ENCODE data around the gene SLC31A1.

DNA sequence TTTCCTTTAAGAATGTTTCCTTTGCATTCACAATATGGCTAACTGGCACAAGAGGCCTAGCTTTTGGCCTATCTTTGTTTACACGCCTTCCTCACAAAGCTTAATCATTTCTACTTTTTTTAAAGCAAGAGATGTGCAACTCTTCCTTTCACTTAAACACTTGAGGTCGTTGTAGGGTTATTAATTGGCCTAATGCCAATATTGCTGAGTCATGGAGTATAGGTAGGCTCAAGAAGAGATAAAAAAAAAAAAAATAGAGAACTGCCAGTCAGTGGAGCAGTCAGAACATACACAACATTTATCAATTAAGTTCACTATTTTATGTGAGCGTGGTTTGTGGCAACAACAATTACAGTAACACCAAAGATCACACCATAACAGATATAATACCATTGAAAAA, 6.2 kb upstream of the SLC31A1 start:
- TF ChIP-seq POLR2A (IDR thresholded peaks at IDR 0.05) = no peak
- TF ChIP-seq, protein P1, sequence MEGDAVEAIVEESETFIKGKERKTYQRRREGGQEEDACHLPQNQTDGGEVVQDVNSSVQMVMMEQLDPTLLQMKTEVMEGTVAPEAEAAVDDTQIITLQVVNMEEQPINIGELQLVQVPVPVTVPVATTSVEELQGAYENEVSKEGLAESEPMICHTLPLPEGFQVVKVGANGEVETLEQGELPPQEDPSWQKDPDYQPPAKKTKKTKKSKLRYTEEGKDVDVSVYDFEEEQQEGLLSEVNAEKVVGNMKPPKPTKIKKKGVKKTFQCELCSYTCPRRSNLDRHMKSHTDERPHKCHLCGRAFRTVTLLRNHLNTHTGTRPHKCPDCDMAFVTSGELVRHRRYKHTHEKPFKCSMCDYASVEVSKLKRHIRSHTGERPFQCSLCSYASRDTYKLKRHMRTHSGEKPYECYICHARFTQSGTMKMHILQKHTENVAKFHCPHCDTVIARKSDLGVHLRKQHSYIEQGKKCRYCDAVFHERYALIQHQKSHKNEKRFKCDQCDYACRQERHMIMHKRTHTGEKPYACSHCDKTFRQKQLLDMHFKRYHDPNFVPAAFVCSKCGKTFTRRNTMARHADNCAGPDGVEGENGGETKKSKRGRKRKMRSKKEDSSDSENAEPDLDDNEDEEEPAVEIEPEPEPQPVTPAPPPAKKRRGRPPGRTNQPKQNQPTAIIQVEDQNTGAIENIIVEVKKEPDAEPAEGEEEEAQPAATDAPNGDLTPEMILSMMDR (IDR thresholded peaks at IDR 0.05 in 4 of 5, conservative IDR thresholded peaks at IDR 0.05 in 1 of 5) = no peak
